Transverse colon (tissue), 4 donors: Measurements from ENCODE around the gene SLX4IP. TPM values are rescaled to one million over a fixed set of nuclear protein-coding genes. Genes with fewer than 3 reads are reported as not detected.

Experiments used
- DNase-seq: peaks from one replicate; pipeline ENCODE4 v3.0.0-alpha.2; 2019
- H3K27ac ChIP-seq, 4 donors: fragments of 200-600 bp; sonication (generic); 2 replicates each; pipeline ENCODE4 v1.5.1; 2016 to 2018; ENCODE audit warnings: inconsistent platforms in 4 of 4
- H3K27me3 ChIP-seq: fragments of 200-600 bp; sonication (generic); 2 replicates; pipeline ENCODE4 v1.5.1; 2017; ENCODE audit warnings: inconsistent platforms
- H3K36me3 ChIP-seq, 4 donors: fragments of 200-600 bp; sonication (generic); 2 replicates each; pipeline ENCODE4 v1.5.1; 2017 to 2019; ENCODE audit warnings: inconsistent platforms in 4 of 4
- H3K4me1 ChIP-seq, 4 donors: fragments of 200-600 bp; sonication (generic); 2 replicates each; pipeline ENCODE4 v1.5.1; 2017 to 2020; ENCODE audit warnings: inconsistent platforms in 4 of 4
- H3K4me3 ChIP-seq, 4 donors: fragments of 200-600 bp; sonication (generic); 1 replicate in 1 of 4; 2 replicates in 3 of 4; pipeline versions ENCODE4 v1.5.1 to v1.6.1; 2017 to 2019; ENCODE audit warnings: inconsistent platforms in 4 of 4
- H3K9me3 ChIP-seq, 2 donors: fragments of 200-600 bp; sonication (generic); 2 replicates each; pipeline ENCODE4 v1.5.1; 2017 to 2019; ENCODE audit warnings: inconsistent platforms in 2 of 2
- CTCF ChIP-seq, 5 experiments: fragments of 200-600 bp in 3 of 5; fragments of 450-650 bp in 2 of 5; sonication (generic) in 3 of 5; IDR thresholded peaks; 1 replicate in 2 of 5; 2 replicates in 3 of 5; pipeline ENCODE4 v1.5.1; 2016 to 2017; ENCODE audit warnings: antibody characterized with exemption in 5 of 5, inconsistent platforms in 3 of 5, mild to moderate bottlenecking in 2 of 5, moderate library complexity in 1 of 5
- EP300 ChIP-seq: sonication (generic); formaldehyde crosslinking; IDR thresholded peaks from one replicate; pipeline ENCODE4 v1.6.1; 2017; ENCODE audit warnings: antibody characterized with exemption, low read depth
- POLR2A ChIP-seq: fragments of 450-650 bp; IDR thresholded peaks from one replicate; pipeline ENCODE4 v1.6.1; 2016; ENCODE audit warnings: antibody characterized with exemption, mild to moderate bottlenecking, moderate library complexity
- POLR2AphosphoS5 ChIP-seq, 3 donors: sonication (generic); formaldehyde crosslinking; IDR thresholded peaks; one replicate each; pipeline ENCODE4 v1.6.1; 2016; ENCODE audit warnings: antibody characterized with exemption in 3 of 3
- WGBS, 2 donors: methylation state at CpG; one replicate each; pipeline ENCODE4 v1.1.5; 2018; ENCODE audit warnings: low coverage in 1 of 2; 5-methylcytosine and 5-hydroxymethylcytosine counted together
- in situ Hi-C, 4 donors: fragments of 200-750 bp; cut with MboI; loops; one replicate each; pipeline versions ENCODE4 v1.15.0 to v1.15.1; 2017; ENCODE audit warnings: low sequenced_read_pairs in 3 of 4, low pct_ligation_motif_present in 1 of 4, low pct_unique_long_range_greater_than_20kb in 1 of 4
- intact Hi-C: fragments of 100-400 bp; cut with DNase I; formaldehyde crosslinking; loops from one replicate; pipeline ENCODE4 v1.15.1; 2023; ENCODE audit warnings: low total_unique reads
- total RNA-seq, 4 donors: library from RNA; depleted of rRNA; stranded (reverse); fragments of >200 nt; gene quantifications; one replicate each; pipeline ENCODE4 v1.1.0, GENCODE V29; 2016

SLX4IP gene
- total RNA-seq, 4 donors from 2014 or later, result 5.4 to 8.4 (median 7.5) TPM

DNA sequence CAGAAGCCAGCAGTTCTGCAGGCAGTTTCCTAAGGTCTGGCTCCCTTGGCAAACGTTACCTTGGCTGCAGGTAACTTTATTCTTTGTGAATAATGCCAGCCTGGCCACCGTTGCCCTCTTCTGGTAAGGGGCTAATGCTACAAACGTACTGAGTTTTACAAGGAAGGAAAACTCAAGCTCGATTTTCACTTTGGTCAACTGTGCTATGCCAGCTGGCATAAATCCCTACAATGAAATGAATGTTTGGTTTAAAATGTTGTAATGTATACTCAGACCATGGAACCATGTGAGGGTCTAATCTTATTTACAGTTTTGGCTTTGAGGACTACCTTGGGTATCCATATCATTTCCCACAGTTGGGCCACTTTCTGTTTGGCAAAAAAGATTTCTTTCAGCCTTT, 101.4 kb downstream of the SLX4IP start:
- no peaks in the 10 kb centered on the region for H3K36me3 ChIP-seq
- intact Hi-C loops (no loop called here), in situ Hi-C loops (no loop called here)
- no peak overlapping the region for H3K4me3 ChIP-seq
- H3K9me3 ChIP-seq, result no peaks in the 10 kb centered on the region
- WGBS, 2 donors, result 18 to 24% methylated on average over 4 of the region's 4 CpGs
- no peak overlapping the region for H3K27ac ChIP-seq
- TF ChIP-seq EP300 (no peak), POLR2A (no peak), POLR2AphosphoS5 (IDR thresholded peaks at IDR 0.05) (no peak), CTCF (IDR thresholded peaks at IDR 0.05) (peak in 3 of 5 experiments; percentile 11 to 28 (median 14))
- H3K4me1 ChIP-seq, result peaks cover 3 to 14% (median 11%) of the 10 kb centered on the region in 4 donors
- no peak for DNase-seq
- H3K27me3 ChIP-seq, result no peaks in the 10 kb centered on the region

DNA sequence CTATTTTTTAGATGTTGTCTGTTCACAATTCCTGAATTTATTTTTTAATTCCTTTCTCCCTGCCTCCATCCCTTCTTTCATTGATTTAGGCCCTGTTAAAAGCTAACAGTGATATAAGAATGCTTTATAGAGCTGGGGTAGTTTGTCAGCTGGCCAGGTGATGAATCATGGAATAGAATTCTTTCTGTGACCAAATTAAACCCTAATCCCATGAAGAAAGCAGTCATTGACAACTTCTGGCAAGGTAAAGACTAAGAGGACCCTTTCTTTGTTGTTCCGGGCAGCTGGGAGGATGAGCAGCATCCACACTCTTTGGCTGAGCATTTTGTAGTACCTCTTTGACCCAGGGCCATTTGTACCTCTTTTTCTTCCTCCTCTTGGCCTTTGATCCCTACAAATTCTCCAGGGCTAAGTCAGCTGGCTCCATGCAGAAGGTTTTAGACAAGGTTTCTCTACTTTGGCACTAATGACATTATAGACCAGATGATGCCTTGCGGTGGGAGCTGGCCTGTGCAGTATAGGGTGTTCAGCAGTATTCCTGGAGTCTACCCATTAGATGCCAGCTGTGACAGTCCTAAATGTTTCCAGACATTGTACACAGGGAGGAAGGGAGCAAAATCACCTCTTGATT, 102.9 kb downstream of the SLX4IP start:
- no peaks in the 10 kb centered on the region for H3K36me3 ChIP-seq
- no peak overlapping the region for H3K27ac ChIP-seq
- WGBS, 2 donors, result 94 to 100% methylated on average over 1 to 2 of the region's 2 CpGs
- intact Hi-C loops (no loop called here), in situ Hi-C loops (no loop called here)
- H3K4me3 ChIP-seq, result no peak overlapping the region
- no peak for TF ChIP-seq POLR2AphosphoS5 (IDR thresholded peaks at IDR 0.05)
- TF ChIP-seq EP300, result no peak
- no peak for TF ChIP-seq CTCF (IDR thresholded peaks at IDR 0.05)
- TF ChIP-seq POLR2A, result no peak
- no peak for DNase-seq
- peaks cover 3 to 21% (median 11%) of the 10 kb centered on the region in 4 donors for H3K4me1 ChIP-seq
- no peaks in the 10 kb centered on the region for H3K9me3 ChIP-seq
- no peaks in the 10 kb centered on the region for H3K27me3 ChIP-seq

GRCh38 chr20:10538768-10539167, 103.7 kb downstream of the SLX4IP start:
- no peak for DNase-seq
- no peaks in the 10 kb centered on the region for H3K27me3 ChIP-seq
- H3K4me3 ChIP-seq, result no peak overlapping the region
- H3K4me1 ChIP-seq, result peaks cover 3 to 21% (median 11%) of the 10 kb centered on the region in 4 donors
- in situ Hi-C loops (no loop called here), intact Hi-C loops (no loop called here)
- H3K9me3 ChIP-seq, result no peaks in the 10 kb centered on the region
- no peaks in the 10 kb centered on the region for H3K36me3 ChIP-seq
- H3K27ac ChIP-seq, result no peak overlapping the region
- TF ChIP-seq EP300 (no peak), POLR2A (no peak), POLR2AphosphoS5 (IDR thresholded peaks at IDR 0.05) (no peak), CTCF (IDR thresholded peaks at IDR 0.05) (no peak)
- 0% methylated on average over 1 of the region's 1 CpG; no CpG with 5 or more reads in 1 of the 2 donors for WGBS, 2 donors

DNA sequence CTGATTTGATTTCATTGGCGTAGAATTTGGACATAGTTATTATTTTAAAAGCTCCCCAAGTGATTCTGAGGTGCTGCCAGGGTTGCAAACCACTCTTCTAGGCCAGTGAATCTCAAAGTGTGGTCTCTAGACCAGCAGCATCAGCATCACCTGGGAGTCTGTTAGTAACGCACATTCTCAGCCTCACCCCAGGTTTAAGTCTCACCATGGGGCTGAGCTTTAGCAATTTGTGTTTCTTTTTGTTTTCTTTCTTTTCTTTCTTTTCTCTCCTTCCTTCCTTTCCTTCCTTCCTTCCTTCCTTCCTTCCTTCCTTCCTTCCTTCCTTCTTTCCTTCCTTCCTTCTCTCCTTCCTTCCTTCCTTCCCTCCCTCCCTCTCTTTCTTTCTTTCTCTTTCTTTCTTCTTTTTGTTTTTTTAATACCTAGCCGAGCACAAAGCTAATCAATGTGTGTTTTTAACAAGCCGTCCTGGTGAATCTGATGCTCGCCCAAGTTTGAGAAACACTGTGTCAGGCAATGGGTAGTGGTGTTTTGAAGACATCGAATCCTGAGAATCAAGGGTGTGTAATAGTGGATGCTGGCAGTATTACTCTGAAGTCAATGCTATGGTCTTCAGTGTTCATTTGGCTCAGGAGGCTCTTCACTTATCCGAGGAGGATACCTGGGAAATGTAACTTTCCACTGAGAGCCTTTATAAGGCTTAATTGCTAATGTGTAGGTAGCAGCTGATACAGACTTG, 104.9 kb downstream of the SLX4IP start:
- H3K36me3 ChIP-seq, result no peaks in the 10 kb centered on the region
- no peaks in the 10 kb centered on the region for H3K27me3 ChIP-seq
- H3K9me3 ChIP-seq, result no peaks in the 10 kb centered on the region
- H3K4me1 ChIP-seq, result peaks cover 3 to 21% (median 11%) of the 10 kb centered on the region in 4 donors
- DNase-seq, result no peak
- 96% methylated on average over 4 to 7 of the region's 7 CpGs for WGBS, 2 donors
- no peak for TF ChIP-seq EP300
- TF ChIP-seq CTCF (IDR thresholded peaks at IDR 0.05), result no peak
- no peak for TF ChIP-seq POLR2A
- TF ChIP-seq POLR2AphosphoS5 (IDR thresholded peaks at IDR 0.05), result no peak
- peak overlapping the region in 1 of 4 donors; percentile 22 for H3K27ac ChIP-seq
- intact Hi-C loops, result no loop called here
- no peak overlapping the region for H3K4me3 ChIP-seq
- in situ Hi-C loops, result no loop called here
